ENCODE results near the gene BAIAP3.

- no peak for TF ChIP-seq CTCF (IDR thresholded peaks at IDR 0.05)
- TF ChIP-seq POLR2A (IDR thresholded peaks at IDR 0.05) = no peak
Measured at GRCh38 chr16:1287982-1288670, 45.3 kb upstream of the BAIAP3 start.

All from Peyer's patch (tissue), 4 donors.